Measurements from ENCODE around the gene POLG2.

- TF ChIP-seq USF2 (IDR thresholded peaks at IDR 0.05; ENCODE audit: low read length) (no peak), EZH2 (IDR thresholded peaks at IDR 0.05; ENCODE audit: low read depth, low read length, severe bottlenecking) (no peak), CTCF (IDR thresholded peaks at IDR 0.05; ENCODE audit: control extremely low read depth in 1 of 3, insufficient read depth in 1 of 3, low read depth in 1 of 3, low read length in 3 of 3) (no peak), JUND (IDR thresholded peaks at IDR 0.05; ENCODE audit: low read length) (no peak), POLR2A (IDR thresholded peaks at IDR 0.05; ENCODE audit: control extremely low read depth in 1 of 2, low read depth in 2 of 2, low read length in 2 of 2) (no peak)
These were observed 49.3 kb downstream of the POLG2 start for GRCh38 chr17:64447526-64447925.
